Renal cortical epithelial cell (primary cell): Measurements from ENCODE around the gene ZSWIM6. TPM values are rescaled to one million over a fixed set of nuclear protein-coding genes. Genes with fewer than 3 reads are reported as not detected.
A peak's percentile ranks its signal among the peaks of the same experiment; 100 is the strongest.
"Not testable (repeated sequence)": the region's sequence is repeated elsewhere in the genome, so short reads cannot be mapped to it uniquely, and the experiment has no call there.

Experiments
- DNase-seq: peaks from one replicate; pipeline ENCODE4 v3.0.0-alpha.2; 2011; ENCODE audit warnings: low read depth
- total RNA-seq: library from RNA; depleted of rRNA; stranded (reverse); fragments of >200 nt; gene quantifications from 2 replicates; pipeline ENCODE4 v1.2.3, GENCODE V29; 2014

ZSWIM6 gene
- total RNA-seq, 1 donor from 2014 or later = 20.7 TPM

GRCh38 chr5:61407706-61408270 is 75.7 kb downstream of the ZSWIM6 start:
- DNase-seq = no peak

- DNase-seq = peak; percentile 99
Observed at GRCh38 chr5:61408476-61409168, 76.6 kb downstream of the ZSWIM6 start.

- peak; percentile 99 for DNase-seq
Observed at GRCh38 chr5:61409568-61409967, 77.5 kb downstream of the ZSWIM6 start.

GRCh38 chr5:61410811-61411210 is 78.8 kb downstream of the ZSWIM6 start:
- DNase-seq = no peak

- no peak for DNase-seq
Observed at GRCh38 chr5:61412361-61412760, 80.3 kb downstream of the ZSWIM6 start.

- not testable (repeated sequence) for DNase-seq
Observed at GRCh38 chr5:61413205-61413604, 81.1 kb downstream of the ZSWIM6 start.

GRCh38 chr5:61414806-61415205 is 82.7 kb downstream of the ZSWIM6 start:
- DNase-seq = no peak

- peak; percentile 69 for DNase-seq
Observed at GRCh38 chr5:61416010-61416409, 84.0 kb downstream of the ZSWIM6 start.

- peak; percentile 55 for DNase-seq
Observed at GRCh38 chr5:61416420-61416819, 84.4 kb downstream of the ZSWIM6 start.

- no peak for DNase-seq
Observed at GRCh38 chr5:61417340-61417739, 85.3 kb downstream of the ZSWIM6 start.

- no peak for DNase-seq
Observed at GRCh38 chr5:61417851-61418250, 85.8 kb downstream of the ZSWIM6 start.

GRCh38 chr5:61419106-61419505 is 87.0 kb downstream of the ZSWIM6 start:
- DNase-seq = no peak

GRCh38 chr5:61420016-61420415 is 88.0 kb downstream of the ZSWIM6 start:
- DNase-seq = no peak

- DNase-seq = not testable (repeated sequence)
Observed at GRCh38 chr5:61421262-61421661, 89.2 kb downstream of the ZSWIM6 start.

- DNase-seq = no peak
Observed at GRCh38 chr5:61423487-61424145, 91.6 kb downstream of the ZSWIM6 start.

GRCh38 chr5:61425918-61426317 is 93.9 kb downstream of the ZSWIM6 start:
- no peak for DNase-seq

GRCh38 chr5:61429906-61430305 is 97.8 kb downstream of the ZSWIM6 start:
- no peak for DNase-seq

- DNase-seq = no peak
Observed at GRCh38 chr5:61431923-61432620, 100.0 kb downstream of the ZSWIM6 start.

- no peak for DNase-seq
Observed at GRCh38 chr5:61435368-61435767, 103.3 kb downstream of the ZSWIM6 start.

- DNase-seq = no peak
Observed at GRCh38 chr5:61438298-61438970, 106.4 kb downstream of the ZSWIM6 start.

GRCh38 chr5:61440086-61440485 is 108.0 kb downstream of the ZSWIM6 start:
- no peak for DNase-seq

- DNase-seq = no peak
Observed at GRCh38 chr5:61440596-61440995, 108.5 kb downstream of the ZSWIM6 start.
